Mesenchymal stem cell (in vitro differentiated cells and primary cell): Measurements from ENCODE around the gene NYAP2.

Experiments
- DNase-seq: peaks from one replicate; pipeline ENCODE4 v3.0.0-alpha.2; 2013
- H2AFZ ChIP-seq: one replicate; pipeline ENCODE4 v1.6.1; 2013; ENCODE audit warnings: low read depth, mild to moderate bottlenecking, control low read depth, inconsistent platforms, low read length, moderate library complexity
- H2AK5ac ChIP-seq: 2 replicates; pipeline ENCODE4 v1.6.1; 2013; ENCODE audit warnings: low read length, moderate library complexity, mild to moderate bottlenecking, inconsistent platforms; ENCODE audit not compliant: severe bottlenecking
- H2BK120ac ChIP-seq: one replicate; pipeline ENCODE4 v1.6.1; 2013; ENCODE audit warnings: low read depth, mild to moderate bottlenecking, inconsistent platforms, low read length, moderate library complexity
- H2BK12ac ChIP-seq, 2 experiments: one replicate each; pipeline ENCODE4 v1.6.1; 2013; ENCODE audit warnings: inconsistent platforms in 2 of 2, low read length in 2 of 2, mild to moderate bottlenecking in 2 of 2, moderate library complexity in 2 of 2, control low read depth in 1 of 2
- H2BK15ac ChIP-seq: one replicate; pipeline ENCODE4 v1.6.1; 2013; ENCODE audit warnings: mild to moderate bottlenecking, low read depth, inconsistent platforms; ENCODE audit not compliant: poor library complexity, severe bottlenecking
- H2BK5ac ChIP-seq: 2 replicates; pipeline ENCODE4 v1.6.1; 2013; ENCODE audit warnings: low read depth, mild to moderate bottlenecking, low read length, control low read depth, inconsistent platforms; ENCODE audit not compliant: poor library complexity, severe bottlenecking
- H3K14ac ChIP-seq, 2 experiments: one replicate each; pipeline ENCODE4 v1.6.1; 2013; ENCODE audit warnings: inconsistent platforms in 2 of 2, low read length in 2 of 2, control low read depth in 1 of 2, mild to moderate bottlenecking in 1 of 2, moderate library complexity in 1 of 2
- H3K18ac ChIP-seq, 2 experiments: one replicate each; pipeline ENCODE4 v1.6.1; 2013; ENCODE audit warnings: inconsistent platforms in 2 of 2, low read length in 2 of 2, control low read depth in 1 of 2, low read depth in 1 of 2, mild to moderate bottlenecking in 1 of 2
- H3K23ac ChIP-seq, 2 experiments: one replicate each; pipeline ENCODE4 v1.6.1; 2013; ENCODE audit warnings: inconsistent platforms in 2 of 2, low read length in 2 of 2, mild to moderate bottlenecking in 2 of 2, moderate library complexity in 2 of 2, control low read depth in 1 of 2
- H3K27ac ChIP-seq: 2 replicates; pipeline ENCODE4 v1.5.1; 2013; ENCODE audit warnings: mild to moderate bottlenecking, moderate library complexity, low read length, control low read depth, inconsistent platforms; ENCODE audit not compliant: poor library complexity, severe bottlenecking
- H3K27me3 ChIP-seq, 2 experiments: 2 replicates each; pipeline versions ENCODE4 v1.6.1 to v1.7.0; 2013; ENCODE audit warnings: low read length in 2 of 2, mild to moderate bottlenecking in 2 of 2, moderate library complexity in 2 of 2, control low read depth in 1 of 2, inconsistent platforms in 1 of 2; ENCODE audit not compliant: control insufficient read depth in 1 of 2, insufficient read depth in 1 of 2
- H3K36me3 ChIP-seq, 2 experiments: 2 replicates each; pipeline versions ENCODE4 v1.6.1 to v1.7.0; 2013; ENCODE audit warnings: low read length in 2 of 2, control low read depth in 1 of 2, inconsistent platforms in 1 of 2, low read depth in 1 of 2, mild to moderate bottlenecking in 1 of 2; ENCODE audit not compliant: insufficient read depth in 2 of 2, control insufficient read depth in 1 of 2
- H3K4ac ChIP-seq, 2 experiments: one replicate each; pipeline ENCODE4 v1.6.1; 2013; ENCODE audit warnings: inconsistent platforms in 2 of 2, low read length in 2 of 2, mild to moderate bottlenecking in 2 of 2, moderate library complexity in 2 of 2, control low read depth in 1 of 2, low read depth in 1 of 2
- H3K4me1 ChIP-seq: 2 replicates; pipeline ENCODE4 v1.6.1; 2013; ENCODE audit warnings: low read depth, low read length, control low read depth; ENCODE audit not compliant: control insufficient read depth, insufficient read depth
- H3K4me2 ChIP-seq: 2 replicates; pipeline ENCODE4 v1.6.1; 2013; ENCODE audit warnings: low read length, mild to moderate bottlenecking, inconsistent platforms; ENCODE audit not compliant: poor library complexity, severe bottlenecking
- H3K4me3 ChIP-seq, 2 experiments: 2 replicates each; pipeline versions ENCODE4 v1.5.1 to v1.7.0; 2013; ENCODE audit warnings: low read length in 2 of 2, mild to moderate bottlenecking in 2 of 2, control low read depth in 1 of 2, low read depth in 1 of 2; ENCODE audit not compliant: insufficient read depth in 1 of 2
- H3K79me1 ChIP-seq: replicated peaks from 2 replicates; pipeline ENCODE4 v1.6.1; 2013; ENCODE audit warnings: mild to moderate bottlenecking, control low read depth, low read length, inconsistent platforms; ENCODE audit not compliant: poor library complexity, severe bottlenecking
- H3K9ac ChIP-seq: 2 replicates; pipeline ENCODE4 v1.7.0; 2013; ENCODE audit warnings: mild to moderate bottlenecking, low read length, moderate library complexity
- H3K9me3 ChIP-seq: 2 replicates; pipeline ENCODE4 v1.7.0; 2013; ENCODE audit warnings: mild to moderate bottlenecking, low read length; ENCODE audit not compliant: control insufficient read depth
- H4K8ac ChIP-seq: one replicate; pipeline ENCODE4 v1.6.1; 2013; ENCODE audit warnings: inconsistent platforms, mild to moderate bottlenecking, low read length, moderate library complexity
- H4K91ac ChIP-seq: one replicate; pipeline ENCODE4 v1.6.1; 2013; ENCODE audit warnings: mild to moderate bottlenecking, low read length, inconsistent platforms
- WGBS: methylation state at CpG from one replicate; pipeline ENCODE4 v1.1.7; 2013; ENCODE audit warnings: mixed read lengths; 5-methylcytosine and 5-hydroxymethylcytosine counted together

Gene NYAP2

DNA sequence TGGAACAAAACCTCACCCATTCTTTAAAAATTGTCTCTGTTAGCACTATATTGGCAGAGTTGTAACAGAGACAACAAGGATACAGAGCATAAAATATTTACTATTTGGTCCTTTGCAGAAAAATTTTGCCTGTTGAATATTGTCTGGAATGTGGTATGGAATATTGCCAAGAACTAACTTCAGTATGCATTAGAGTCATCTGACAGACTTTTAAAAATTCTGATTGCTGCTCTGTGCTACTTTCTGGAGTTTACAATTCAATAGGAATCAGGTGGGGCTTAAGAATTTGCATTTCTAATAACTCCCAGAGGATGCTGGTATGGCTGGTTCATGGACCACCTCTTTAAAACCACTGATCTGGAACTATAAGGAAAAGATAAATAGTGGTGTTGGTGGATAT, 32.8 kb upstream of the NYAP2 start:
- Histone ChIP-seq H2AK5ac (no peak overlapping the region), H2BK5ac (no peak overlapping the region), H2BK15ac (no peak overlapping the region), H2AFZ (no peak overlapping the region), H3K18ac (no peak overlapping the region), H4K8ac (no peak overlapping the region), H3K23ac (no peak overlapping the region), H3K9ac (no peak overlapping the region), H3K27me3 (no peaks in the 10 kb centered on the region), H3K4me2 (no peak overlapping the region), H4K91ac (no peak overlapping the region), H3K4ac (no peak overlapping the region), H3K14ac (no peak overlapping the region), H3K4me3 (no peak overlapping the region), H3K4me1 (no peaks in the 10 kb centered on the region), H2BK120ac (no peak overlapping the region), H3K27ac (no peak overlapping the region), H3K79me1 (no peaks in the 10 kb centered on the region), H3K36me3 (no peaks in the 10 kb centered on the region), H2BK12ac (no peak overlapping the region), H3K9me3 (no peaks in the 10 kb centered on the region)
- no peak for DNase-seq

DNA sequence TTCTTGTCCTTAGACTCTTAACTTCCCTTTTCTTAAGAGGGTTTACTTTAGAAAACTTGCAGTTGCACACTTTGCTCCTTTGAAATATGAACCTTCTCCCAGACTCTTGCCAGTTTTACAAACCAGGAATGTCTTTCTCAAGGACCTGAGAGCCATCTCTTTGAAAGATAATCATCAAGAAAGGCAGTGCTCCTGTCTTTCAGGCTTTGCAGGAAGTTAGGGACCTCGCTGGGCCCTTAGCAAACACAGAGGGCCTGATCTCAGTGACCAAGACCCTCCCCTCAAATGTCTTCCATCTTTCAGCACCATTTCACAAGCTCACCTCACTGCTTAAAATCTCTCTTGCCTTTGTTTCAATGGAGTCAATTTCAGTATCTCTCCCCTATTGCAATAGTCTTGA, 32.0 kb upstream of the NYAP2 start:
- Histone ChIP-seq H3K23ac (no peak overlapping the region), H3K4me1 (no peaks in the 10 kb centered on the region), H3K4me3 (no peak overlapping the region)

DNA sequence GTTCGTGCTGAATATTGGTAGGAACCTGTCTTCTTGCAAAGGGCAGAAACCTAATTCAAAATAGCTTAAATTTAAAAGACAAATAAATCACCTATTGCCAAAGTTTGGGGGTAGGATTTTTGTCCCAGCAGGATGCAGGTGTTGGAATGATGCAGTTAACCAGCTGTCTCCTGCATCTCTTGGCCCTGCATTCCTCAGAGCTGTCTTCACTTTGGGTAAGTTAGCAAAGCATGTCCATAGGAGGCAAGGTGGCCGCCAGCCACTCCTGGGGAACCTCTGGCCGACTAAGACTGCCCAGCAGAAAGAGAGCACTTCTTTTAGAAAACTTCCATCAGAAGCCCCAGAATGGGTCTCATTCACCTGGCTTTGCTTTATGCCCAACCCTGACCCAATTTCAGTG, 20.5 kb upstream of the NYAP2 start:
- no peak overlapping the region for H2AK5ac ChIP-seq
- no peaks in the 10 kb centered on the region for H3K79me1 ChIP-seq
- no peak overlapping the region for H3K9ac ChIP-seq
- no peaks in the 10 kb centered on the region for H3K36me3 ChIP-seq
- no peak overlapping the region for H2BK15ac ChIP-seq
- H3K4me3 ChIP-seq: no peak overlapping the region
- H2AFZ ChIP-seq: no peak overlapping the region
- H2BK5ac ChIP-seq: no peak overlapping the region
- H4K91ac ChIP-seq: no peak overlapping the region
- no peak for DNase-seq
- no peaks in the 10 kb centered on the region for H3K9me3 ChIP-seq
- WGBS: 51% methylated on average over 2 of the region's 3 CpGs
- no peak overlapping the region for H3K4me2 ChIP-seq
- no peak overlapping the region for H3K14ac ChIP-seq
- H3K4me1 ChIP-seq: peaks cover 2% of the 10 kb centered on the region
- H2BK120ac ChIP-seq: no peak overlapping the region
- no peak overlapping the region for H2BK12ac ChIP-seq
- no peak overlapping the region for H4K8ac ChIP-seq
- H3K27ac ChIP-seq: no peak overlapping the region
- no peak overlapping the region for H3K18ac ChIP-seq
- H3K27me3 ChIP-seq: peaks cover 0 to 5% of the 10 kb centered on the region in 2 experiments
- H3K23ac ChIP-seq: no peak overlapping the region
- no peak overlapping the region for H3K4ac ChIP-seq

More for the DNA sequence above, 32.0 kb upstream of the NYAP2 start:
- H3K4ac ChIP-seq: no peak overlapping the region
- no peaks in the 10 kb centered on the region for H3K9me3 ChIP-seq
- no peak overlapping the region for H2BK15ac ChIP-seq
- H2BK120ac ChIP-seq: no peak overlapping the region
- no peak overlapping the region for H3K18ac ChIP-seq
- H3K79me1 ChIP-seq: no peaks in the 10 kb centered on the region
- no peak overlapping the region for H3K27ac ChIP-seq
- no peak overlapping the region for H2AK5ac ChIP-seq
- H3K14ac ChIP-seq: no peak overlapping the region
- no peak overlapping the region for H3K9ac ChIP-seq
- no peak overlapping the region for H2AFZ ChIP-seq
- H3K4me2 ChIP-seq: no peak overlapping the region
- no peak overlapping the region for H4K8ac ChIP-seq
- H3K36me3 ChIP-seq: no peaks in the 10 kb centered on the region
- no peak overlapping the region for H2BK5ac ChIP-seq
- WGBS: 5% methylated on average over 1 of the region's 1 CpG
- no peaks in the 10 kb centered on the region for H3K27me3 ChIP-seq
- H4K91ac ChIP-seq: no peak overlapping the region
- peak; percentile 22 for DNase-seq
- H2BK12ac ChIP-seq: no peak overlapping the region

DNA sequence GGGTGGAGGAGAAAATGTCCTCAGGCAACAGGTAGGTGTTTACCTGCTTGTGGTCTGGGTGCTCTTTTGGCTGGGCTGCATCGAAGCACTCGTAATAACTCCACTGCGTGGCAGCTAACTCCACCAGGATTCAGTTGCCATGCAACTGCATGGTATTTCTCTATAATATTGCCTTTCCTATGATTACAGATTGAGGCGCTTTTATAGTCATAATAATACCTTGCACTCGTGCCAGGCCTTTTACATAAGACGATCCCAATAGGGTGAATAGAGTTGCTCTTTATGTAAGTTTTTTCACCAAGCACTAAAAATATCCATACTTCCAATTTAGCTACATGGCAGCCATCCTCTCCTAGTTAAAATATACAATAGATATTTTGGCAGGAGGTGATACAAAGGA, 19.7 kb upstream of the NYAP2 start:
- Histone ChIP-seq H2BK15ac (no peak overlapping the region), H3K18ac (no peak overlapping the region), H3K4me2 (no peak overlapping the region), H3K9ac (no peak overlapping the region), H2BK12ac (no peak overlapping the region), H4K91ac (no peak overlapping the region), H3K4ac (no peak overlapping the region), H3K4me1 (peaks cover 2% of the 10 kb centered on the region), H3K4me3 (no peak overlapping the region), H2AK5ac (no peak overlapping the region), H3K27me3 (no peaks in the 10 kb centered on the region), H3K27ac (no peak overlapping the region), H3K14ac (no peak overlapping the region), H4K8ac (no peak overlapping the region), H3K79me1 (no peaks in the 10 kb centered on the region), H3K36me3 (no peaks in the 10 kb centered on the region), H2BK5ac (no peak overlapping the region), H2AFZ (no peak overlapping the region), H2BK120ac (no peak overlapping the region), H3K23ac (no peak overlapping the region), H3K9me3 (no peaks in the 10 kb centered on the region)
- no peak for DNase-seq
- WGBS: 92% methylated on average over 3 of the region's 6 CpGs
